GM20000 (cell line): ENCODE data around the gene RAB30.

Experiments
- DNase-seq: peaks from one replicate; pipeline ENCODE4 v3.0.0; 2012; ENCODE audit warnings: low spot score
- CTCF ChIP-seq: IDR thresholded peaks from 2 replicates; pipeline ENCODE4 v1.5.1; 2012; ENCODE audit warnings: mild to moderate bottlenecking, control low read depth; ENCODE audit errors: extremely low read depth, missing control alignments

The RAB30 gene

GRCh38 chr11:83008581-83008923 is 63.1 kb downstream of the RAB30 start:
- no peak for TF ChIP-seq CTCF
- DNase-seq = no peak

- no peak for TF ChIP-seq CTCF
- peak; percentile 27 for DNase-seq
Measured at GRCh38 chr11:83007909-83008580, 63.7 kb downstream of the RAB30 start.

DNA sequence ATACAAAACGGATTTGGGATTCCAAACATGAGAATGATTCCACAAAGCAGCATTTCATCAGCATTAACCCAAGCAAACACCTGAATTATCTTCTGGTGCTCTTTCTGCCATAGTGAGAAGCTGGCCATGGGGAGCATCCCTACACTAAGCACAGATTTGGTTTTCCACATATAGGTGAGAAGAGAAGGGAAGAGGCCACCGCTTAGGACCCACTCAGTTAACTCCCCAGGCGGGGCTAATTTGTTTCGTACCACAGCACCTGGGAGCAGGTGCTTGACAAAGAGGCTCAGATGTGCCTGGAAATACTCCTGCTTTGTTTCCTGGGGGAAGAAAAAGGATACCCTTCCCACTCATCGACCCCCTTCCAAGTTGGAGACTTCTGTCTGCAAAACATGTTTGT is 64.2 kb downstream of the RAB30 start:
- TF ChIP-seq CTCF = no peak
- DNase-seq = no peak

DNA sequence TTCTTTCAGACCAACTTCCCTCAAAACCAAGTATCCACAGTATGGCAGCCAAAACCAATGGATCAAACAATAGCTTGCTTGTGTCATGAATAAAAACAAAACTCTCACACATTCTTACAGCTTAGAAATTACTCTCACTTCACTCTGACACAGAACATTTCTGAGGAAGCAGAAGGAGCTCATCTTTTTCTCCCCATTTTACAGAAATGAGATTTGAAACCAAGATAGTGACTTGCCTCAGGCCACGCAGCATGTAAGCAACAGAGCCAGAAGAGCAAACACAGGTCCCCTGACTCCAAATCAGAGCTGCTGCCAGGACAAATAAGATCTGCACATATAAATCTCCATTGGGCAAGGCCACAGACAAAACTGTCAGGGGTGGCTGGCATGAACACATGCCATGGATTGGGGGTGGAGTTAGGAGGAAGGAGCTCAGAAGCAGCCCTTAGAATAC is 64.8 kb downstream of the RAB30 start:
- TF ChIP-seq CTCF = no peak
- peak; percentile 51 for DNase-seq

- no peak for TF ChIP-seq CTCF
- no peak for DNase-seq
Measured at GRCh38 chr11:83004746-83005556, 66.7 kb downstream of the RAB30 start.

GRCh38 chr11:83002522-83002921 is 69.2 kb downstream of the RAB30 start:
- TF ChIP-seq CTCF = no peak
- DNase-seq = no peak

GRCh38 chr11:83002053-83002452 is 69.6 kb downstream of the RAB30 start:
- TF ChIP-seq CTCF = no peak
- DNase-seq = no peak
